CD4-positive, alpha-beta T cell treated with Interferon alpha-2 for 1 hour (primary cell): ENCODE measurements around the gene BARHL2.

ENCODE experiments used
- DNase-seq, 2 donors: peaks; one replicate each; pipeline ENCODE4 v3.0.0-alpha.2; 2020 to 2022

Gene BARHL2

GRCh38 chr1:90724361-90724760 is 7.3 kb upstream of the BARHL2 start:
- DNase-seq, result no peak

- no peak for DNase-seq
These were observed 6.5 kb upstream of the BARHL2 start for GRCh38 chr1:90723590-90724108.

DNA sequence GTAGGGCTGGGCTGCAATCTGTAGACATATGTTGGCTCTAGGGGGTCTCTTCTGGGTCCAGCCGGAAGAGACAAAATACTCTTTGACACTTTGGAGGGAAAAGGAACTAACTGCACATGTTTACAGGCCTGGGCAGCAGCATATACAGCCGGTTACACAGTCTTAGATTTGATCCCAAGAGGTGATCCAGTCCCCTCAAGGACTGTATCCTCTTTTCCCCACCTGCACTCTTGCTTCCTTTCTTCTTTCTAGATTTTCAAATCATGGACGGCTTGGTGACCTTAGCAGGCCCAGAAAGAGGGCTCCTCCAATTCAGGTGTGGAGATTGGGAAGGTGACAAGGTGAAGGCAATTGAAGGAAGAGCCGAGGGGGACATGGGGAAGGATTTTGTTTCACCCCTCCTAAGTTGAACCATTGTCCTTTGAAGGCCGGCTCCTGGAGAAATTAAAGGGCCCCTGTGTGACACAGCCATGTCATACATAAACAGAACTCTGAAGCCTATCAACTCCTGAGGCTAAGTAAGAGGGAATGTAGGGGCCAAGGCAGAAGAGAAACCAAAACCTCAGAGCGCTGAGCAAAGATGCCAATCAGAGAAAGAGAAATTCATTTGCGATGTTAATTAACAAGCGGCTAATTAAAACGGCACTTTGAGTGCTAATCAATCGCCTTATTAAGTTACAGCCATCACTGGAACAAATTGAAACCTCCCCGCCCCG is 5.9 kb upstream of the BARHL2 start:
- DNase-seq, result no peak

DNA sequence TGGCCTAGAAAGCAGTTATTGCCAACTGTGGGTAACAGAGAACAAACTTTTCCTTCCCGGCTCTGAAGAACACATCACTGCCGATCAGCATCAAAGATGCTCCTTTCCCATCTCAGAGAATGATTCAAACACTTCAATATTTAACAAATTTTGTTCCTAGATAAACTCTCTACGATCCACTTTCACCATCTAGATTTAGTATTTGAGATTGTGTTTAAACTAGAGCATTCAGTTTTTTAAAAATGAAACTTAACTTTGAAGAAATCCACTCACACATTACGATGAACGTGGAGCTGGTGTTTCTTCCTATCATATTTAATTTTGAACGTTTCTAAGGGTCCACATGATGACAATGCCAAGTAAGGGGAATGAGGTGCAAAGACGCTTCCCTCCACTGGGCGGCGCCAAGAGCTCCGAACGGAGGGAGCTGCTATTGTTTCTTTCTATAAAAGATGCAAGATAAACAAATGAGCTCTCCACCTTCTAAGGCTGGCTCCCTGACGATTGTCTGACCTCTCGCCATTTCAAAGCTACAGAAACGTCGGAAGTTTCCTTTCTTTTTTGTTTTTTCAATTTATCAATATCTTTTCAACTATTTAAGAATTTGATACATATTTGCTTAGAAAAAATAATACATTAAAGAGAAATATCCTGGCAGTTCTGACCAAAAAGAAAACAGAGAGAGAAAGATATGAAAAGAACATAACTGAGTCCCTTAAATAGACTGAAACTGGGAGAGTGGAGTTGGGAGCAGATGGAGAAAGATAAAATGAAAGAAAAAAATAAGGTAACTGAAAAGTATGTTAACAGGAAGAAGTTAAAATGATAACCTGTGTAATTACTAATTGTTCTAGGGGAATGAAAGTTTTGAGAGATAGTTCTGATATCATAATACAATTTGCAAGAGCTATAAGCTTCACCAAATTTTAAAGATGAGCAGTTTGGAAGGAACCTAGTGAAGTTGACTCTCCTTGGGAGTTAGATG is 4.4 kb upstream of the BARHL2 start:
- peak; percentile 31 to 69 for DNase-seq

DNA sequence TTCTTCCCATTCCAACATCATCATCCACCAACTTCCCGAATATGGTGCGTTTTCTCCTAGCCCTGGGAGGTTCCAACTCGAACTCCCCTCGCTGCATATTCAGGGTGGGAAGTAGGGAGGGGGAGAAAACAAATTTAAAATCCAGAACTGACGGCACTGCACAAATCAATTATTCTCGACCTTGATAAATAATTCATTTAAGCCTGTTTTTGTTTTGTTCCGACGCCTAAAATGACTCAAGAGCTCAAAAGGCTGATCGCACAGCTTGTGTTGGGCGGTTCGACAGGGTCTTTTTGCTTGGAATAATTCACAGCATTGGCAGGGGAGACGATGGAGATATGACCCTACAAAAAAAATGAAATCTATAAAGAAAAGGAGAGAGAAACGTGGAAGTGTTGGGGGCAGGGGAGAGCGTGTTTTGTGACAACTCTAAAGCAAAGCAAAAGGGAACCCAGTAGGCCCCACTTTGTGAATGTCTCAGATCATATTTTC is 3.1 kb upstream of the BARHL2 start:
- no peak for DNase-seq

DNA sequence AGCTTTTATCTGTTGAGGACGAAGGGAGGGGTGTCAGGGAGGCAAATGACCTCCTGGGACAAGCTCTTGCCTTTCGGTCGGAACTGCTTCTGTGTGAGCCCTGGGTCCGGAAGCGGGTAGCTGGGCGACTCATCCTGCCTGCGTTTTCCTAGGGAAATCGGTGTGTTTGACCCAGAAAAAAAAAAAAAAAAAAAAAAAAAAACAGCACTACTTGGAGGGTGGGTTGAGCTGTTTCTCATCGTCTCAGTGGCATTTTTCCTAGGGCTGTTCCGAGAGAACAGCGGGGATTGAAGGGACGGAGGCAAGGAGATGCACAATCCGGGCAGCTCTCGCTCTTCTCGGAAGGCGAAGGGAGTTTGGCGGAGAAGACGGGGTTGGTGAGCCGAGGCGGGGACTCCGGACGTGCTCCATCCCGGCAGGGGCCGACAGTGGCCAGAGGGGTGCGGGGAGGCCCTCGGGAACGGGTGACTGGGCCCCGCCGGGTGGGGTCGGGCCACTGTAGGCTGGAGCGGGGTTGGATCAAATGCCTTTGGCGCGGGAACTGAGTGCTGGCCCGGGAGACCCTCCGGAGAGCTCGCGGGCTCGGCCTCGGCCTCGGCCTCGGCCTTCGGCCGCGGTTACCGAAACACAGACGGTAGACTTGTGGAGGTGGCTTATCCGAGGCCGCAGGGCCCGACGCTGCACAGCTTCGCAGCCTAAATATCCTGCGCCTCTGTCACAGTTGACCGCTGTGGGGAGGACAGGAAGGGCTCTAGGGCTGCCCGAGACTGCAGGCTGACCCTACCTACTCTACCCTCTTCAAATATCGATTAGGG is 2.4 kb upstream of the BARHL2 start:
- DNase-seq, result no peak

- DNase-seq, result no peak
These were observed 1.6 kb upstream of the BARHL2 start for GRCh38 chr1:90718411-90719329.

DNA sequence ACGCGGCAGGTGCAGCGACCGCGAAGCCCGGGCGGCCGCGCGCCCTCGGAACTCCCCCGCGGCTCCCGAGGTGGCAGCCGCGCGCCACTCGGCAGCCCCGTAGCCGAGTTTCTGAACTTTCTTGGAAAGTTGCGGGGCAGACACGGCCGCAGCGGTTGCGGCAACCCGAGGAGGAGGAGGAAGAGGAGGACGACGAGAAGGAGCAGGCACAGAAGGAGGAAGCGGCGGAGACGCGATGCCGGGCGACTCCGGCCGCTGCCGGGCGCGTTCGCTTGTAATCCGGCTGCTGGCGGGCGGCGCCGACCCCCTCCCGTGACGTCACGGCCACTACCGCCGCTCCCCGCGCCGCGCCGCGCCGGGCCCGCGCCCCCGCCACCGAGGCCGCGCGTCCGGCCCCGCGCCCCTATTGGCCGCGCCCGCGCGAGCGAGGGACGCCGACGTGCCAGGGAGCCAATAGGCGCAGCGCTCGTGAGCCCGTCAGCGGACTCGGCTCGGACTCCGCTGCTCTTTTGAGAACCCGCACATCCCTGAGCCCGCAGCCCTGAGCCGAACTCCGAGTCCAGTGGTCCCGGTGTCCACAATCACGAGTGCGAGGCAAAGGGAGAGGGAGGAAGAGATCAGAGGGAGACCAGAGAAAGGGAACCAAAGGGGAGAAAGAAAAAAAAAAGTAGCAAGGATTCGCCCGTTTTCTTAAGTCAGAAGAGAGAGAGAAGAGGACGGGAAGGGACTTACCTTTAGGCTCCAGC is 736 bp upstream of the BARHL2 start:
- DNase-seq, result no peak

- no peak for DNase-seq
These were observed 208 bp upstream of the BARHL2 start for GRCh38 chr1:90717356-90717664.

DNA sequence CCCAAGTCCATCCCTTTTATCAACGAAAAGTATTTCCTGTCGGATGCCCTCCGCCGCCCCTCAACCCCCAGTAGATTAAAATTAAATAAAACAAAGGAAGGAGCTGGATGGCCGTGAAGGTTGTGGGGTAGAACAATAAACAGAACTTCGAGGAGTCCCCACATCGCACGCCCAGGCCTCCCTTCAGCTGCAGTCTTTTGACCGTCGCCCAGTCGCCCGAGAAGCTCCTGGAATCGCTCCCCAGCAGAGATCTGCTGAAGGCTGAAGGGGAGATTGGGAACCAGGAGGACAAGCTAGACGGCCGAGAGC is 905 bp downstream of the BARHL2 start:
- no peak for DNase-seq

GRCh38 chr1:90715309-90715708 is 1.8 kb downstream of the BARHL2 start:
- no peak for DNase-seq

GRCh38 chr1:90714521-90714951 is 2.6 kb downstream of the BARHL2 start:
- DNase-seq, result no peak

DNA sequence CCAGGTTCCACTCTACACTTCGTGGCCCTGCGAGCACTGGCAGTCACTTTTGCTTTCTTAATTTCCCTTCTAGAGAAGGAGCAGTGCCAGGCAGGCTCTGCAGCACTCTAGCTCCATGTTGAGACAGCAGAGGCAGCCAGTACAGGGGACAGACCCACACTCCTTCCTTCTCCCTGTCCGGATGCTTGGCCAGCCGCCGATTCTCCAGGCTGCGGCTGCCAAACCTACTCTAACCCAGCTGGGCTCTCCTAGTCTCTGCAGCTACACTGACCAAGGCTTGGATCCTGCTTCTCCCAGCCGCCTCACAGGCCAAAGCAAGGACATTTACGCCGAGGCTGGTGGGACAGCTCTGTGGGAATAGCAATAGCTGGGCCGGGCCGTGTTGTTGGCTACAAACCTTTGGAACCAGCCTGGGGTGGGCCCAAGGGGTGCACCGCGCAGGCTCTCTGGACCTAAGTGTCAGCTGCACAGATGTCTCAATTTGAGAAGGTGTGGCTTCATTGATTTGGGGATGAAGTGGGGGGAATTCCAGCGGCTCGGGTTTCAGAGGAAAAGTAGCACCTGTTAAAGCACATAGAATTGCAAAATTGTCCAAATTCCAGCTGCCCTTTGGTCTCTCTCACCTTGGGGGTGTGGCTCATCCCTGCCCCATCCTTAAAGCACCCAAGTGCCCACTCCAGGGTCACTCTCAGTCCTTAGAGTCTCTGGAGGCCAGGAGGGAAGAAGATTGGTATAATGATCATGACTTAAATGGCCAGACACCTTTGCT is 3.2 kb downstream of the BARHL2 start:
- DNase-seq, result no peak

GRCh38 chr1:90712915-90713730 is 4.0 kb downstream of the BARHL2 start:
- no peak for DNase-seq

- no peak for DNase-seq
These were observed 4.8 kb downstream of the BARHL2 start for GRCh38 chr1:90712153-90712856.

DNA sequence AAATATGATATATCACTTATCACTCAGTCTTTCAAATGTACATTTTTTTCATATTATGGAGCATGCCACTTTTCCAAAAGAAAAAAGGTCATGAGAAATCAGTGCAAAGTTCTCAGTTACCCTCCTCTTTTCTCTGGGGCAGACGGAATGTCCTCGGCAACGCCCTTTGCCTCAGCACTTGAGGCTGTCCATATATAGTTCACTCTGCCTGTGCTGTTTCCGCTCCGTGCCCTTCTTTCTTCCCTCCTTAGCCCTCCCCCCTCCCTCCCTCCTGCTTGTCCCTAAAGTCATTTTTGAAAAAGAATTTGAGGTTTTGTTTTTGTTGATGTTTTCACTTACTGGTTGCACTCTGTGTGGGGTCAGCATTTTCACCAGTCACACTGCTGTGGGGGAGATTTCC is 5.4 kb downstream of the BARHL2 start:
- DNase-seq, result no peak

GRCh38 chr1:90710579-90711536 is 6.2 kb downstream of the BARHL2 start:
- DNase-seq, result no peak

- no peak for DNase-seq
These were observed 7.6 kb downstream of the BARHL2 start for GRCh38 chr1:90709535-90709934.
